HepG2 (cell line): Measurements from ENCODE around the gene TRIM59. TPM values are rescaled to one million over a fixed set of nuclear protein-coding genes. Genes with fewer than 3 reads are reported as not detected.

Experiments used
- ATAC-seq: fragments of 200-7000 bp; cut with Tn5 transposase; 3 replicates; pipeline ENCODE4 v1.9.1; 2020; ENCODE audit warnings: mild to moderate bottlenecking, moderate library complexity
- BruUV-seq: library from RNA; stranded (reverse); fragments of 400-500 nt; replicated peaks from 2 replicates; lab custom pipeline; 2021; lab: Mats Ljungman, UMichigan
- CTCF ChIA-PET: fragments of 300-600 bp; formaldehyde crosslinking; extraction: SDS; loops from one replicate; lab custom pipeline; 2021; ENCODE audit warnings: low total read pairs, inconsistent platforms, low intra/inter-chr PET ratio; lab: Yijun Ruan, JAX
- POLR2A ChIA-PET: fragments of 350-600 bp; sonication (Branson Sonifier 250); formaldehyde crosslinking; loops from one replicate; lab custom pipeline; 2020; ENCODE audit warnings: antibody characterized with exemption, inconsistent platforms; lab: Yijun Ruan, JAX
- DNase-seq: peaks from one replicate; pipeline ENCODE4 v3.0.0-alpha.2; 2015; ENCODE audit warnings: low spot score
- FAIRE-seq: peaks from 3 replicates; lab custom pipeline; 2011; peaks lifted over from hg19 to GRCh38; lab: Jason Lieb, UNC
- H2AFZ ChIP-seq: one replicate; pipeline ENCODE4 v1.6.1; 2011; ENCODE audit warnings: low read length, inconsistent platforms
- H3K27ac ChIP-seq: fragments of 300-600 bp; 3 replicates; pipeline ENCODE4 v1.8.0; 2011; ENCODE audit warnings: mixed run types, mild to moderate bottlenecking, mixed read lengths, low read length, inconsistent platforms; ENCODE audit not compliant: insufficient read depth; ENCODE audit errors: extremely low read length
- H3K27me3 ChIP-seq, 2 experiments: fragments of 200-600 bp in 1 of 2; 2 replicates in 1 of 2; 3 replicates in 1 of 2; pipeline versions ENCODE4 v1.6.0 to v1.8.0; 2011; ENCODE audit warnings: low read length in 2 of 2, mild to moderate bottlenecking in 2 of 2, moderate library complexity in 2 of 2, inconsistent platforms in 1 of 2; ENCODE audit not compliant: insufficient read depth in 2 of 2, control insufficient read depth in 1 of 2
- H3K36me3 ChIP-seq, 2 experiments: fragments of 200-600 bp in 1 of 2; replicated peaks in 1 of 2; 2 replicates in 1 of 2; 3 replicates in 1 of 2; pipeline versions ENCODE4 v1.5.1 to v1.8.0; 2011; ENCODE audit warnings: low read length in 2 of 2, inconsistent platforms in 1 of 2; ENCODE audit not compliant: insufficient read depth in 2 of 2, control insufficient read depth in 1 of 2
- H3K4me1 ChIP-seq: 2 replicates; pipeline ENCODE4 v1.5.1; 2012; ENCODE audit warnings: low read length, inconsistent platforms; ENCODE audit not compliant: insufficient read depth
- H3K4me2 ChIP-seq: 2 replicates; pipeline ENCODE4 v1.6.0; 2011; ENCODE audit warnings: low read depth, low read length, inconsistent platforms
- H3K4me3 ChIP-seq, 3 experiments: fragments of 200-600 bp in 1 of 3; sonication (generic), shearing (Covaris generic) in 1 of 3; replicated peaks in 1 of 3; 2 replicates each; pipeline ENCODE4 v1.5.1; 2011 to 2016; ENCODE audit warnings: low read length in 3 of 3, inconsistent platforms in 2 of 3, low read depth in 2 of 3, mild to moderate bottlenecking in 2 of 3, control low read depth in 1 of 3, mixed read lengths in 1 of 3; ENCODE audit not compliant: insufficient read depth in 1 of 3
- H3K79me2 ChIP-seq: one replicate; pipeline ENCODE4 v1.6.1; 2011; ENCODE audit warnings: low read length, inconsistent platforms; ENCODE audit not compliant: insufficient read depth
- H3K9ac ChIP-seq: 2 replicates; pipeline ENCODE4 v1.6.0; 2011; ENCODE audit warnings: mild to moderate bottlenecking, low read depth, low read length, inconsistent platforms; ENCODE audit not compliant: insufficient read depth
- H3K9me3 ChIP-seq: 2 replicates; pipeline ENCODE4 v1.5.1; 2012; ENCODE audit warnings: mild to moderate bottlenecking, low read length
- H4K20me1 ChIP-seq: 2 replicates; pipeline ENCODE4 v1.6.0; 2011; ENCODE audit warnings: inconsistent platforms, mild to moderate bottlenecking, low read length, moderate library complexity; ENCODE audit not compliant: insufficient read depth
- CBX1 ChIP-seq: IDR thresholded peaks from one replicate; pipeline ENCODE4 v1.6.1; 2016; ENCODE audit warnings: antibody characterized with exemption, low read depth
- CCDC6 ChIP-seq: sonication (generic); formaldehyde crosslinking; IDR thresholded peaks from 2 replicates; pipeline ENCODE4 v1.8.1; 2022; ENCODE audit warnings: mild to moderate bottlenecking, missing genetic modification reagents, moderate library complexity
- ELF4 ChIP-seq: sonication (generic); formaldehyde crosslinking; IDR thresholded peaks from 2 replicates; pipeline ENCODE4 v1.5.0; 2020; ENCODE audit warnings: missing genetic modification reagents, mild to moderate bottlenecking, moderate library complexity, borderline replicate concordance
- TCF12 ChIP-seq, 2 experiments: fragments of 450-650 bp in 1 of 2; sonication (generic) in 1 of 2; formaldehyde crosslinking in 1 of 2; IDR thresholded peaks; 2 replicates each; pipeline versions ENCODE4 v1.6.1 to v1.8.0; 2017 to 2022; ENCODE audit warnings: antibody characterized with exemption in 1 of 2, mild to moderate bottlenecking in 1 of 2, missing genetic modification reagents in 1 of 2, moderate library complexity in 1 of 2
- XRCC5 ChIP-seq: fragments of 200-400 bp; formaldehyde crosslinking; optimal IDR thresholded peaks from 2 replicates; pipeline ENCODE3; 2017; ENCODE audit warnings: mild to moderate bottlenecking, low read length
- ZBTB34 ChIP-seq: sonication (generic); formaldehyde crosslinking; IDR thresholded peaks from 2 replicates; pipeline ENCODE4 v1.8.0; 2022; ENCODE audit warnings: mild to moderate bottlenecking, missing genetic modification reagents
- ZFAT ChIP-seq: sonication (generic); formaldehyde crosslinking; conservative IDR thresholded peaks from 2 replicates; pipeline ENCODE4 v1.8.1; 2023; ENCODE audit warnings: missing genetic modification reagents, inconsistent platforms
- ZIK1 ChIP-seq: sonication (generic); formaldehyde crosslinking; IDR thresholded peaks from 2 replicates; pipeline ENCODE4 v1.5.0; 2020; ENCODE audit warnings: mild to moderate bottlenecking, low read depth, missing genetic modification reagents, borderline replicate concordance
- ZNF343 ChIP-seq: sonication (generic); formaldehyde crosslinking; IDR thresholded peaks from 2 replicates; pipeline ENCODE4 v1.4.0; 2020; ENCODE audit warnings: mild to moderate bottlenecking, missing genetic modification reagents
- ZNF44 ChIP-seq: sonication (generic); formaldehyde crosslinking; IDR thresholded peaks from 2 replicates; pipeline ENCODE4 v1.5.1; 2020; ENCODE audit warnings: mild to moderate bottlenecking, missing genetic modification reagents
- ZNF530 ChIP-seq: sonication (generic); formaldehyde crosslinking; IDR thresholded peaks from 2 replicates; pipeline ENCODE4 v1.5.0; 2020; ENCODE audit warnings: low read depth, mild to moderate bottlenecking, missing genetic modification reagents
- WGBS: methylation state at CpG from one replicate; pipeline ENCODE4 v1.1.6; 2017; ENCODE audit warnings: low lambda C conversion rate; 5-methylcytosine and 5-hydroxymethylcytosine counted together
- in situ Hi-C: cut with HindIII; loops from 2 replicates; pipeline ENCODE4 v1.10.0; 2017; ENCODE audit warnings: low pct_unique_long_range_greater_than_20kb; ENCODE audit not compliant: extremely low pct_ligation_motif_present
- intact Hi-C: fragments of 100-400 bp; cut with micrococcal nuclease; formaldehyde crosslinking; loops from one replicate; pipeline ENCODE4 v1.10.0; 2022; ENCODE audit not compliant: unreplicated experiment
- polyA plus RNA-seq, 8 experiments: library from polyadenylated mRNA; depleted of rRNA in 3 of 8; stranded (reverse) in 7 of 8; unstranded in 1 of 8; fragments of >200 nt; fragmentation: Illumina TruSeq in 4 of 8; extraction: Trizol in 4 of 8; gene quantifications; 2 replicates each; pipeline versions ENCODE4 v1.2.1 to v1.2.3, GENCODE V29; 2011 to 2016; ENCODE audit warnings: low read depth in 4 of 8, missing spikeins in 1 of 8, mixed read lengths in 1 of 8; ENCODE audit not compliant: insufficient read depth in 1 of 8
- total RNA-seq, 5 experiments: library from RNA; depleted of rRNA; stranded (reverse); fragments of >200 nt; fragmentation: Illumina TruSeq; extraction: Trizol; gene quantifications; 2 replicates each; pipeline ENCODE4 v1.2.3, GENCODE V29; 2016; ENCODE audit warnings: low read depth in 1 of 5
- TF ChIP-seq, protein P1 (sequence below): sonication (generic); formaldehyde crosslinking; IDR thresholded peaks from 2 replicates; pipeline ENCODE4 v1.5.1; 2020; ENCODE audit warnings: missing genetic modification reagents, mild to moderate bottlenecking, borderline replicate concordance
- TF ChIP-seq, protein P2 (sequence below): IDR thresholded peaks from 2 replicates; pipeline ENCODE4 v1.6.1; 2016; ENCODE audit warnings: control low read depth

The TRIM59 gene
- total and polyA plus RNA-seq, 2 of the 13 experiments (the other 11 are each of a cell fraction or from before 2014, with no cell fraction given) = 1.3 to 3.2 TPM

DNA sequence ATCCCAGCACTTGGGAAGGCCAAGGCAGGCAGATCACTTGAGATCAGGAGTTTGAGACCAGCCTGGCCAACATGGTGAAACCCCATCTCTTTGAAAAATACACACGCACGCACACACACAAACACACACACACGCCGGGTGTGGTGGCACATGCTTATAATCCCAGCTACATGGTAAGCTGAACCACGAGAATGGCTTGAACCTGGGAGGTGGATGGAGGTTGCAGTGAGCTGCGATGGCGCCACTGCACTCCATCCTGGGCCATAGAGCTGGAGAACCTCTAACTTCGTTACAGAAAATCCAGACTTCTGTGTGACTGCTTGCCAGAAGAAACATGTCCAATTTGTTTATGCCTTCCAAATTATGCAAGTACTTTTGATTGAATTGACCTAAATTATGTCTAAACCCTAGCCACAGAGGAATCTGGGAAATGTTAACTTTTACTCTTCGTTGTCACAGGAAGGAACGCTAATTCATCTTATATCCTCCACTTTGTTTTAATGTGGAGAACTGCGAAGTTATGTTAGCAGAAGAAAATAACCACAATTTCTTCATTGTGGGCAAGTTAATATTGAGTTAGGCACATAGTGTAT lies 21.7 kb downstream of the TRIM59 start:
- no TSS peak for BruUV-seq
- H3K4me3 ChIP-seq = no peak overlapping the region
- no peak overlapping the region for H3K4me2 ChIP-seq
- no peaks in the 10 kb centered on the region for H3K27me3 ChIP-seq
- no peaks in the 10 kb centered on the region for H3K9me3 ChIP-seq
- peaks cover 12 to 75% of the 10 kb centered on the region in 2 experiments for H3K36me3 ChIP-seq
- ChIA-PET POLR2A (no interaction called here), CTCF (no interaction called here)
- H3K27ac ChIP-seq = no peak overlapping the region
- H2AFZ ChIP-seq = no peak overlapping the region
- in situ Hi-C loops = no loop called here
- no peaks in the 10 kb centered on the region; the same call in 1 of the 2 replicates for H4K20me1 ChIP-seq
- no peaks in the 10 kb centered on the region for H3K79me2 ChIP-seq
- WGBS = 97% methylated on average over 11 of the region's 11 CpGs
- no peak for FAIRE-seq
- no peak for DNase-seq
- no peak overlapping the region for H3K9ac ChIP-seq
- H3K4me1 ChIP-seq = no peaks in the 10 kb centered on the region
- intact Hi-C loops = no loop called here
- peak; percentile 41; the same call in 2 of the 3 replicates for ATAC-seq
- TF ChIP-seq ZNF44 (no peak), XRCC5 (no peak), ZNF530 (CRISPR knock-in tag) (no peak), CBX1 (no peak), ZBTB34 (CRISPR knock-in tag) (no peak), ZFAT (CRISPR knock-in tag) (no peak)

GRCh38 chr3:160417311-160417710 lies 32.3 kb downstream of the TRIM59 start:
- in situ Hi-C loops (loop anchor here (25.0 kb wide), 1 partner anchor 380 kb away; no protein-coding TSS in a partner anchor), intact Hi-C loops (no loop called here)
- no peak overlapping the region for H2AFZ ChIP-seq
- 0 out of 2 replicates have a peak, but pooled peaks cover 2% of the 10 kb centered on the region for H4K20me1 ChIP-seq
- H3K4me1 ChIP-seq = no peaks in the 10 kb centered on the region
- ATAC-seq = no peak
- H3K27ac ChIP-seq = no peak overlapping the region
- H3K4me2 ChIP-seq = no peak overlapping the region
- no peaks in the 10 kb centered on the region for H3K27me3 ChIP-seq
- no peak overlapping the region for H3K9ac ChIP-seq
- H3K9me3 ChIP-seq = no peaks in the 10 kb centered on the region
- DNase-seq = no peak
- ChIA-PET CTCF (no interaction called here), POLR2A (no interaction called here)
- no peak overlapping the region for H3K4me3 ChIP-seq
- FAIRE-seq = no peak
- peaks cover 9 to 77% of the 10 kb centered on the region in 2 experiments for H3K36me3 ChIP-seq
- peaks cover 2% of the 10 kb centered on the region for H3K79me2 ChIP-seq
- WGBS = 100% methylated on average over 3 of the region's 3 CpGs
- TF ChIP-seq TCF12 (IDR thresholded peaks at IDR 0.05) (no peak), TCF12 (CRISPR knock-in tag; IDR thresholded peaks at IDR 0.05) (no peak), ELF4 (no peak), CCDC6 (no peak), ZNF343 (CRISPR knock-in tag) (no peak), ZIK1 (no peak)
- TF ChIP-seq, protein P1, sequence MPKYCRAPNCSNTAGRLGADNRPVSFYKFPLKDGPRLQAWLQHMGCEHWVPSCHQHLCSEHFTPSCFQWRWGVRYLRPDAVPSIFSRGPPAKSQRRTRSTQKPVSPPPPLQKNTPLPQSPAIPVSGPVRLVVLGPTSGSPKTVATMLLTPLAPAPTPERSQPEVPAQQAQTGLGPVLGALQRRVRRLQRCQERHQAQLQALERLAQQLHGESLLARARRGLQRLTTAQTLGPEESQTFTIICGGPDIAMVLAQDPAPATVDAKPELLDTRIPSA = no peak
- TF ChIP-seq, protein P2, sequence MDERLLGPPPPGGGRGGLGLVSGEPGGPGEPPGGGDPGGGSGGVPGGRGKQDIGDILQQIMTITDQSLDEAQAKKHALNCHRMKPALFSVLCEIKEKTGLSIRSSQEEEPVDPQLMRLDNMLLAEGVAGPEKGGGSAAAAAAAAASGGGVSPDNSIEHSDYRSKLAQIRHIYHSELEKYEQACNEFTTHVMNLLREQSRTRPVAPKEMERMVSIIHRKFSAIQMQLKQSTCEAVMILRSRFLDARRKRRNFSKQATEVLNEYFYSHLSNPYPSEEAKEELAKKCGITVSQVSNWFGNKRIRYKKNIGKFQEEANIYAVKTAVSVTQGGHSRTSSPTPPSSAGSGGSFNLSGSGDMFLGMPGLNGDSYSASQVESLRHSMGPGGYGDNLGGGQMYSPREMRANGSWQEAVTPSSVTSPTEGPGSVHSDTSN (CRISPR knock-in tag) = no peak
- no TSS peak for BruUV-seq
